Lower leg skin (tissue), 3 donors: ENCODE results near the gene SYCP2.

Experiments
- POLR2A ChIP-seq, 2 donors: fragments of 450-650 bp; IDR thresholded peaks; one replicate each; pipeline ENCODE4 v1.6.1; 2016 to 2017; ENCODE audit warnings: antibody characterized with exemption in 2 of 2, mild to moderate bottlenecking in 1 of 2, moderate library complexity in 1 of 2
- TF ChIP-seq, protein P1 (sequence below), 3 donors: fragments of 450-650 bp; IDR thresholded peaks; one replicate each; pipeline ENCODE4 v1.5.1; 2016; ENCODE audit warnings: antibody characterized with exemption in 3 of 3, mild to moderate bottlenecking in 3 of 3, moderate library complexity in 2 of 3

DNA sequence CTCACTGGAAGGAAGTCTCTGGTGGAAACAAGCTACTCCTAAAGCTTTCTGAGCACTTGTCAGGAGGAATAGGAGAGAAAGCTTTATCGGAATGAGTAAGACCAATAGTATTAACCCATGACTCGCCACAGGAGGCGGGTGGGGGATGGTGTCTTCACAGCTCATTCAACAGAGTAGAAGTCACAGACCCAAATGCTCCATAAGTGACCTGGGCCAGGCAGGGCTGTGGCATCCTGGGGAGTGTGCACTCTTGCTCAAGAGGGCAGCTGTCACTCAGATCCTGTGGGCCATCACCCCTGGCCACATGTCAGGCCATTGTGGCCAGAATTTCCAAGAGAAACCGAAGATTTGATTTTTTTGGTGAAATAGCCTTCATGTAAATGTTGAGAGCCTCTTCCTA lies 116.0 kb downstream of the SYCP2 start:
- TF ChIP-seq, protein P1, sequence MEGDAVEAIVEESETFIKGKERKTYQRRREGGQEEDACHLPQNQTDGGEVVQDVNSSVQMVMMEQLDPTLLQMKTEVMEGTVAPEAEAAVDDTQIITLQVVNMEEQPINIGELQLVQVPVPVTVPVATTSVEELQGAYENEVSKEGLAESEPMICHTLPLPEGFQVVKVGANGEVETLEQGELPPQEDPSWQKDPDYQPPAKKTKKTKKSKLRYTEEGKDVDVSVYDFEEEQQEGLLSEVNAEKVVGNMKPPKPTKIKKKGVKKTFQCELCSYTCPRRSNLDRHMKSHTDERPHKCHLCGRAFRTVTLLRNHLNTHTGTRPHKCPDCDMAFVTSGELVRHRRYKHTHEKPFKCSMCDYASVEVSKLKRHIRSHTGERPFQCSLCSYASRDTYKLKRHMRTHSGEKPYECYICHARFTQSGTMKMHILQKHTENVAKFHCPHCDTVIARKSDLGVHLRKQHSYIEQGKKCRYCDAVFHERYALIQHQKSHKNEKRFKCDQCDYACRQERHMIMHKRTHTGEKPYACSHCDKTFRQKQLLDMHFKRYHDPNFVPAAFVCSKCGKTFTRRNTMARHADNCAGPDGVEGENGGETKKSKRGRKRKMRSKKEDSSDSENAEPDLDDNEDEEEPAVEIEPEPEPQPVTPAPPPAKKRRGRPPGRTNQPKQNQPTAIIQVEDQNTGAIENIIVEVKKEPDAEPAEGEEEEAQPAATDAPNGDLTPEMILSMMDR (IDR thresholded peaks at IDR 0.05) = no peak
- no peak for TF ChIP-seq POLR2A (IDR thresholded peaks at IDR 0.05)
